Ascending aorta (tissue), 2 donors: Measurements from ENCODE around the gene HOXC11. TPM values are rescaled to one million over a fixed set of nuclear protein-coding genes. Genes with fewer than 3 reads are reported as not detected.
A peak's percentile ranks its signal among the peaks of the same experiment; 100 is the strongest.

ENCODE experiments used
- DNase-seq, 2 donors: peaks; one replicate each; pipeline ENCODE4 v3.0.0-alpha.2; 2019; ENCODE audit warnings: low spot score in 2 of 2
- H3K27ac ChIP-seq, 2 donors: fragments of 200-600 bp; sonication (generic); one replicate each; pipeline ENCODE4 v1.5.1; 2016 to 2017; ENCODE audit warnings: mild to moderate bottlenecking in 1 of 2
- H3K27me3 ChIP-seq: fragments of 200-600 bp; sonication (generic); one replicate; pipeline ENCODE4 v1.5.1; 2017
- H3K36me3 ChIP-seq, 2 donors: fragments of 200-600 bp; sonication (generic); one replicate each; pipeline ENCODE4 v1.5.1; 2016
- H3K4me1 ChIP-seq, 2 donors: fragments of 200-600 bp; sonication (generic); one replicate each; pipeline ENCODE4 v1.5.1; 2016 to 2017; ENCODE audit warnings: mild to moderate bottlenecking in 1 of 2
- H3K4me3 ChIP-seq, 2 donors: fragments of 200-600 bp; sonication (generic); one replicate each; pipeline ENCODE4 v1.5.1; 2016 to 2017; ENCODE audit warnings: mild to moderate bottlenecking in 1 of 2
- H3K9me3 ChIP-seq, 2 donors: fragments of 200-600 bp; sonication (generic); one replicate each; pipeline ENCODE4 v1.5.1; 2016
- intact Hi-C: fragments of 100-400 bp; cut with DNase I; formaldehyde crosslinking; loops from one replicate; pipeline ENCODE4 v1.15.1; 2023
- total RNA-seq: library from RNA; depleted of rRNA; stranded (reverse); fragments of >200 nt; gene quantifications from one replicate; pipeline ENCODE4 v1.1.0, GENCODE V29; 2016
- TF ChIP-seq, protein P1 (sequence below), 3 experiments: fragments of 200-600 bp in 2 of 3; fragments of 450-650 bp in 1 of 3; sonication (generic) in 2 of 3; IDR thresholded peaks; one replicate each; pipeline ENCODE4 v1.5.1; 2016 to 2019; ENCODE audit warnings: antibody characterized with exemption in 3 of 3, mild to moderate bottlenecking in 1 of 3, moderate library complexity in 1 of 3

The HOXC11 gene
- total RNA-seq, 1 donor from 2014 or later, result 0.32 TPM

DNA sequence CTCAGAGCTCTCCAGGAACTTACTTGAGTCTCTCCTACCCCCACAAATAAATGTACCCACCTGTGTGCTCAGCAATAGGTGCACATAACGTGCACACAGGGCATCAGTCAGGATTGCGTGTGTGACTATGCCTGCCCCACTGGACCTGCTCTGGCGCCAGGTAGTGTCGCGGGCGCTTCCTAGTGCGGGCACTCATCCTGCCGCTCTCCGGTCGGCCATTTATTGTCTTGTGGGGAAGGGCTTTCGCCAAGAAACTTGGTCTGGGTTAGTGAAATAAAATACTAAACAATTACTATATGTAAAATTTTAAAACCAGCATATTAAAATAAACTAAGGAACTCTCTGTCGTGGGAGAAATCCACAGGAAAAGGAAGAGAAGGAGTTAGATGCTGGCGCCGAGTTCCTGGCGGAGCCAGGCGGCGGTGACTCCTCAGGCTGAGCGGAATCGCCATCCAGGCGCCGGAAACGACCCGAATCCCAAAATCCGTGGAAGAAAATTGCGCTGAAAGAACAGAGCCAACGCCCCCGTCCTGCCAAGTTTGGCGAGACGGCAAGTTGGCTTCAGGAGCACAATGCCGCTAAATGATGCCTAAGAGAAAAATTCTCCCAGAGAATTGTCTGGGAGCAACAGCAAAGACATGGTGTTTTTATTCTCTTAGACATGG lies 42.2 kb upstream of the HOXC11 start:
- Histone ChIP-seq H3K4me1 (peaks cover 0 to 4% of the 10 kb centered on the region in 2 donors), H3K9me3 (no peaks in the 10 kb centered on the region), H3K27me3 (peaks cover 45% of the 10 kb centered on the region), H3K36me3 (no peaks in the 10 kb centered on the region), H3K4me3 (no peak overlapping the region), H3K27ac (no peak overlapping the region)
- no peak for DNase-seq
- TF ChIP-seq, protein P1, sequence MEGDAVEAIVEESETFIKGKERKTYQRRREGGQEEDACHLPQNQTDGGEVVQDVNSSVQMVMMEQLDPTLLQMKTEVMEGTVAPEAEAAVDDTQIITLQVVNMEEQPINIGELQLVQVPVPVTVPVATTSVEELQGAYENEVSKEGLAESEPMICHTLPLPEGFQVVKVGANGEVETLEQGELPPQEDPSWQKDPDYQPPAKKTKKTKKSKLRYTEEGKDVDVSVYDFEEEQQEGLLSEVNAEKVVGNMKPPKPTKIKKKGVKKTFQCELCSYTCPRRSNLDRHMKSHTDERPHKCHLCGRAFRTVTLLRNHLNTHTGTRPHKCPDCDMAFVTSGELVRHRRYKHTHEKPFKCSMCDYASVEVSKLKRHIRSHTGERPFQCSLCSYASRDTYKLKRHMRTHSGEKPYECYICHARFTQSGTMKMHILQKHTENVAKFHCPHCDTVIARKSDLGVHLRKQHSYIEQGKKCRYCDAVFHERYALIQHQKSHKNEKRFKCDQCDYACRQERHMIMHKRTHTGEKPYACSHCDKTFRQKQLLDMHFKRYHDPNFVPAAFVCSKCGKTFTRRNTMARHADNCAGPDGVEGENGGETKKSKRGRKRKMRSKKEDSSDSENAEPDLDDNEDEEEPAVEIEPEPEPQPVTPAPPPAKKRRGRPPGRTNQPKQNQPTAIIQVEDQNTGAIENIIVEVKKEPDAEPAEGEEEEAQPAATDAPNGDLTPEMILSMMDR (IDR thresholded peaks at IDR 0.05), result no peak
- intact Hi-C loops, result no loop called here

DNA sequence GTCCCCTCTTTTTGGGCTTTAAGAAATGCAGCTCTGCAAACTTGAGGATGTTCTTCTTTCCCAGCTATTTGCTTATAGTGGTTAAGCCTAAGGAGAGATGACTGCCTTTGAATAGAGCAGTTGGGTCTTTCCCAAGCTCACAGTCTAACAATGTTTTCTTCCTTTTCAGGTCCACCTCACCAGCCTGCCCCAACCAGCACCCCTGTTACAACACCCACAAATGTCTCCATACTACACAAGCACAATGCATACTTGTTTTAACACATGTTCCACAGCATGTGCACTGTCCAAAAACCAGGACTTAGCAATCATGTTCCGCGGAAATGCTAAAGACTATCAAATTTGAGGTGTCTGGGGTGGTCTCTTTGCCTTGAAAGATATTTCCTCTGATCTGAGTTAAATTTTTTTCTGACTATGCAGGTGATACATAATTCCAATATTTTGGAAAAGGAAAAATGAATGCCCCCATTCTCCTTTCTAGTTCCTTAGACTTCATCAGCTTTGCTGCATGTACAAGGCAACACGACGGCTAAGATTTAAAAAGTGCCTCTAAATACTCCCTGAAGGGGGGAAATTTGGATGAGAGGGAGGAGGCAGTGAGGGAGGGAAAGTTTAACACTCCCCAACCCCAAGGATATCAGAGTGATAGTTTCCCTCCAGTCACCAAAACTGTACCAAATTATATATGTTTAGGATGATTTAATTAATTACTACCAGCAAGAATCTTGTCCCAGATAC lies 40.9 kb upstream of the HOXC11 start:
- H3K4me1 ChIP-seq, result peaks cover 0 to 6% of the 10 kb centered on the region in 2 donors
- intact Hi-C loops, result no loop called here
- peaks cover 52% of the 10 kb centered on the region for H3K27me3 ChIP-seq
- H3K9me3 ChIP-seq, result no peaks in the 10 kb centered on the region
- TF ChIP-seq, protein P1 (IDR thresholded peaks at IDR 0.05), result no peak
- H3K36me3 ChIP-seq, result no peaks in the 10 kb centered on the region
- H3K27ac ChIP-seq, result no peak overlapping the region
- H3K4me3 ChIP-seq, result no peak overlapping the region
- DNase-seq, result no peak

DNA sequence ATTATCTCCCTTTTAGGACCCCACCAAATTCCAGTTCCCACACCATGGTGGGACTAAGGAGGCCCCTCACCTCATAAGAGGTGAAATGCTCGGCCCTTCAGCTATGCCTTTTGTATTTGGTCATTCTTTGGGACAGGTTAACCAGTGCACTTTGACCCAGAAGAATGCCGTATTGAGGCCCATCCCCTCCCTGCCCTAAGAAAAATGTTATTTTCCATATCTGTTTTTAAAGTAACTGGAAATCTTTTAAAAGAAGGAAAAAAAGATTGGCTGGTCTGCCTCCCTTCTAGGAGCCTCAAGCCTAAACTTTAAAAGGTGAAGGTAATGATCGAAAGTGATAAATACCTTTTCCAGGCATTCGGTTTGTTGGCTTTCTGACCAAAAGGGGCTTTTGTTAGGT lies 40.0 kb upstream of the HOXC11 start:
- Histone ChIP-seq H3K9me3 (no peaks in the 10 kb centered on the region), H3K36me3 (no peaks in the 10 kb centered on the region), H3K4me3 (no peak overlapping the region), H3K27ac (no peak overlapping the region), H3K4me1 (peaks cover 0 to 3% of the 10 kb centered on the region in 2 donors), H3K27me3 (peaks cover 56% of the 10 kb centered on the region)
- no peak for DNase-seq
- TF ChIP-seq, protein P1 (IDR thresholded peaks at IDR 0.05), result no peak
- intact Hi-C loops, result no loop called here

DNA sequence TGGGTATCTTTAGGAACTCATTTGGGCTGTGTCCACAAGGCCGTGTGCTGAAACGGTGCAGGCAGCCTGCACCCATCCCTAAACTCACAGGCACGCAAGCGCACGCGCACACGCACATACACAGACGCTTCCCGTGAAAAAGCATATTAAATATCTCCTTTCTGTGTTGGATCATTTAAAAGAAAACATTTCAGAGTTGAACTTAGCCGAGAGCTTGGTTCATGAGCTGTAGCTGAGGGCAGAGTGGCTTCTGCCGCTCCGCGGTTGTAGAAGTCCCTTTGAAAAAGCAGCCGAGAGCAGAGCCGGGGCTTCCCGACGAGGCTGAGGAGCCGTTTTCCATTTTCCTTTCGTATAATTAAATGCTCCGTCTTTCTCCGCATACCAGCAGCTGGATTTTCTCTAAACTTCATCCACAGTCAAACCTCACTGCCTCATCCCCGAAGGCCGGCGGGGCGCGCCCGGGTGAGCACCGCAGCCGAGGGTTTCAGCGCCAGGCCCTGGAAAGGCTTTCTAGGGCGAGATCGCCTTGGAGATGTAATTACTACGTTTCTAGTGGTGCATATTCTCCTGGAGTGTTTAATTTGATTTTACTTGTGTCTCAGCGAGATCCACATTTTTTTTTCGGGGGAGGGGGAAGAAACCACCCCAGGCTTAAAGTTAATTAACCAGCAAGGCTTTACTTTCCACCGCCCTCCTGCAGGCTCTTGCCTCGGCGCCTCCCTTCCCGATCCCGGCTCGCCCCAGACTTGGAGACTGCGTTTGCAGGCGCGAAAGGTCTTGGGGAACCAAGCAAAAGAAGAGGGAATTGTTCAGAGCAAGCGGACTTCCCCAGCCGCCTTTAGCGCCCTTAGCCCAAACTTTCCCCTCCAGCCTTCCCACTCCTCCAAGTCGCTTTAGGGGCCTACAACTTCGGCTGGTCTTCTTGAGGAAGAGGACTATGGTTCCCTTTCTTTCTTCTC lies 37.3 kb upstream of the HOXC11 start:
- Histone ChIP-seq H3K27ac (no peak overlapping the region), H3K27me3 (peaks cover 68% of the 10 kb centered on the region), H3K36me3 (no peaks in the 10 kb centered on the region), H3K4me3 (peak overlapping the region in 1 of 2 donors; percentile 6), H3K4me1 (peaks cover 2 to 12% of the 10 kb centered on the region in 2 donors), H3K9me3 (no peaks in the 10 kb centered on the region)
- TF ChIP-seq, protein P1 (IDR thresholded peaks at IDR 0.05), result no peak
- no peak for DNase-seq
- intact Hi-C loops, result no loop called here

DNA sequence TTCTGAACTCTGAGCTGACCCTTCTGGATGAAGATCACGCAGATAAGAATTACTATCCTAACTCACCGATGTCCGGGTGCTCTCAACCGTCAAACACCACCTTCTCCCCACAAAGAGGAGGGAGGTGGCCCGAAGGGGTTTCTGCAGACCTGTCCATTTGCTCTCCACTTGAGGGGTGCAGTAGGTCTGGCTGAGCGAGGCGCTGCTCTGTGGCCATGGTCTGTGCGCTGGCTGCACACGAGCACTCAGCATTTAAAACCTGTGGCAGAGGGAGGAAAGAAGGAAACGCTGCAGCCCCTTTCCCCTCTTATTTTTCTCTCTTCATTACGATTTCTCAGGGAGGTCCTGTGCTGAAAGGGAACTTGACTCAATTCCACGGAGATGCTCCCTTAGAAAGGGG lies 35.8 kb upstream of the HOXC11 start:
- H3K4me1 ChIP-seq, result peaks cover 2 to 12% of the 10 kb centered on the region in 2 donors
- no peak overlapping the region for H3K4me3 ChIP-seq
- no peak for DNase-seq
- intact Hi-C loops, result no loop called here
- H3K27me3 ChIP-seq, result peaks cover 58% of the 10 kb centered on the region
- no peaks in the 10 kb centered on the region for H3K36me3 ChIP-seq
- no peak overlapping the region for H3K27ac ChIP-seq
- no peaks in the 10 kb centered on the region for H3K9me3 ChIP-seq
- TF ChIP-seq, protein P1 (IDR thresholded peaks at IDR 0.05), result no peak
